HG03520 (cell line): ENCODE data around the gene RFTN1.

ENCODE experiments used
- ATAC-seq: cut with Tn5 transposase; IDR thresholded peaks from one replicate; pipeline ENCODE4 v1.9.1; 2021; ENCODE audit warnings: mild to moderate bottlenecking, moderate library complexity; ENCODE audit not compliant: unreplicated experiment

RFTN1 gene

GRCh38 chr3:16487511-16488175, 25.9 kb downstream of the RFTN1 start:
- ATAC-seq: no peak

GRCh38 chr3:16486951-16487480, 26.5 kb downstream of the RFTN1 start:
- no peak for ATAC-seq

- no peak for ATAC-seq
Observed at GRCh38 chr3:16486201-16486600, 27.3 kb downstream of the RFTN1 start.

- no peak for ATAC-seq
Observed at GRCh38 chr3:16485395-16485992, 28.0 kb downstream of the RFTN1 start.

GRCh38 chr3:16484984-16485383, 28.5 kb downstream of the RFTN1 start:
- no peak for ATAC-seq

- ATAC-seq: no peak
Observed at GRCh38 chr3:16484216-16484615, 29.3 kb downstream of the RFTN1 start.

- peak; percentile 54 for ATAC-seq
Observed at GRCh38 chr3:16482770-16483531, 30.5 kb downstream of the RFTN1 start.

- ATAC-seq: peak; percentile 29
Observed at GRCh38 chr3:16482194-16482769, 31.2 kb downstream of the RFTN1 start.

- no peak for ATAC-seq
Observed at GRCh38 chr3:16481546-16481897, 32.0 kb downstream of the RFTN1 start.

GRCh38 chr3:16480861-16481545, 32.5 kb downstream of the RFTN1 start:
- ATAC-seq: peak; percentile 36

- ATAC-seq: no peak
Observed at GRCh38 chr3:16478516-16478915, 35.0 kb downstream of the RFTN1 start.

GRCh38 chr3:16477521-16477920, 36.0 kb downstream of the RFTN1 start:
- no peak for ATAC-seq

- no peak for ATAC-seq
Observed at GRCh38 chr3:16477056-16477455, 36.4 kb downstream of the RFTN1 start.

GRCh38 chr3:16476636-16477035, 36.9 kb downstream of the RFTN1 start:
- ATAC-seq: no peak

GRCh38 chr3:16475766-16476165, 37.7 kb downstream of the RFTN1 start:
- no peak for ATAC-seq

- no peak for ATAC-seq
Observed at GRCh38 chr3:16474920-16475319, 38.6 kb downstream of the RFTN1 start.

GRCh38 chr3:16474216-16474615, 39.3 kb downstream of the RFTN1 start:
- ATAC-seq: no peak

- ATAC-seq: no peak
Observed at GRCh38 chr3:16472593-16472992, 40.9 kb downstream of the RFTN1 start.

- ATAC-seq: no peak
Observed at GRCh38 chr3:16471897-16472296, 41.6 kb downstream of the RFTN1 start.

- ATAC-seq: no peak
Observed at GRCh38 chr3:16470590-16470989, 42.9 kb downstream of the RFTN1 start.
